Lung (tissue), 12 donors: ENCODE results near the gene TNNT2. TPM values are rescaled to one million over a fixed set of nuclear protein-coding genes. Genes with fewer than 3 reads are reported as not detected.

Experiments
- ATAC-seq: fragments of 200-7000 bp; cut with Tn5 transposase; one replicate; pipeline ENCODE4 v1.9.1; 2020; ENCODE audit warnings: moderate number of reproducible peaks; ENCODE audit not compliant: insufficient read depth, low FRiP score
- DNase-seq, 3 donors: peaks; one replicate each; pipeline ENCODE4 v3.0.0-alpha.2; 2013 to 2017
- H3K27ac ChIP-seq, 2 donors: one replicate each; pipeline ENCODE4 v1.5.1; 2013; ENCODE audit warnings: mild to moderate bottlenecking in 2 of 2, moderate library complexity in 2 of 2, control low read depth in 1 of 2, inconsistent platforms in 1 of 2, low read depth in 1 of 2, low read length in 1 of 2
- H3K27me3 ChIP-seq, 3 donors: one replicate each; pipeline ENCODE4 v1.5.1; 2013; ENCODE audit warnings: low read length in 2 of 3; ENCODE audit not compliant: control insufficient read depth in 3 of 3, insufficient read depth in 3 of 3
- H3K36me3 ChIP-seq, 4 donors: one replicate each; pipeline ENCODE4 v1.5.1; 2013; ENCODE audit warnings: low read length in 4 of 4, mild to moderate bottlenecking in 1 of 4, moderate library complexity in 1 of 4; ENCODE audit not compliant: control insufficient read depth in 4 of 4, insufficient read depth in 4 of 4
- H3K4me1 ChIP-seq, 5 donors: one replicate each; pipeline ENCODE4 v1.5.1; 2013; ENCODE audit warnings: low read length in 5 of 5, mild to moderate bottlenecking in 2 of 5, moderate library complexity in 1 of 5; ENCODE audit not compliant: control insufficient read depth in 5 of 5, insufficient read depth in 5 of 5
- H3K4me3 ChIP-seq: one replicate; pipeline ENCODE4 v1.5.1; 2013; ENCODE audit warnings: mild to moderate bottlenecking, control low read depth, moderate library complexity
- H3K9ac ChIP-seq, 2 donors: one replicate each; pipeline ENCODE4 v1.5.1; 2013; ENCODE audit warnings: low read length in 2 of 2, control low read depth in 1 of 2; ENCODE audit not compliant: insufficient read depth in 1 of 2
- H3K9me3 ChIP-seq, 4 donors: one replicate each; pipeline ENCODE4 v1.5.1; 2013; ENCODE audit warnings: low read length in 3 of 4, mild to moderate bottlenecking in 1 of 4, moderate library complexity in 1 of 4; ENCODE audit not compliant: control insufficient read depth in 4 of 4, insufficient read depth in 3 of 4
- WGBS, 2 donors: extraction: QIAGEN DNeasy Blood & Tissue Kit; methylation state at CpG; one replicate each; pipeline ENCODE4 v1.1.7; 2013; 5-methylcytosine and 5-hydroxymethylcytosine counted together
- polyA plus RNA-seq, 2 donors: library from polyadenylated mRNA; stranded (reverse); fragments of 200-250 nt; gene quantifications; one replicate each; pipeline ENCODE4 v1.2.1, GENCODE V29; 2013
- total RNA-seq, 2 donors: library from RNA; depleted of rRNA in 1 of 2; stranded (reverse); fragments of >200 nt in 1 of 2; gene quantifications; one replicate each; pipeline ENCODE4 v1.2.1, GENCODE V29; 2014 to 2021
- TF ChIP-seq, protein P1 (sequence below): IDR thresholded peaks from 2 replicates; pipeline ENCODE4 v1.5.1; 2012; ENCODE audit warnings: mild to moderate bottlenecking; ENCODE audit errors: control extremely low read depth, extremely low read depth
- donor health status: control.
- donor health status: control.
- donor health status: Bipolar disorder and iron deficiency.
- donor health status: healthy.
- donor health status: DM: yes; HTN: yes; CAD: no.

TNNT2 gene
- total and polyA plus RNA-seq, 4 donors = 2.0 to 10.4 (median 5.4) TPM

DNA sequence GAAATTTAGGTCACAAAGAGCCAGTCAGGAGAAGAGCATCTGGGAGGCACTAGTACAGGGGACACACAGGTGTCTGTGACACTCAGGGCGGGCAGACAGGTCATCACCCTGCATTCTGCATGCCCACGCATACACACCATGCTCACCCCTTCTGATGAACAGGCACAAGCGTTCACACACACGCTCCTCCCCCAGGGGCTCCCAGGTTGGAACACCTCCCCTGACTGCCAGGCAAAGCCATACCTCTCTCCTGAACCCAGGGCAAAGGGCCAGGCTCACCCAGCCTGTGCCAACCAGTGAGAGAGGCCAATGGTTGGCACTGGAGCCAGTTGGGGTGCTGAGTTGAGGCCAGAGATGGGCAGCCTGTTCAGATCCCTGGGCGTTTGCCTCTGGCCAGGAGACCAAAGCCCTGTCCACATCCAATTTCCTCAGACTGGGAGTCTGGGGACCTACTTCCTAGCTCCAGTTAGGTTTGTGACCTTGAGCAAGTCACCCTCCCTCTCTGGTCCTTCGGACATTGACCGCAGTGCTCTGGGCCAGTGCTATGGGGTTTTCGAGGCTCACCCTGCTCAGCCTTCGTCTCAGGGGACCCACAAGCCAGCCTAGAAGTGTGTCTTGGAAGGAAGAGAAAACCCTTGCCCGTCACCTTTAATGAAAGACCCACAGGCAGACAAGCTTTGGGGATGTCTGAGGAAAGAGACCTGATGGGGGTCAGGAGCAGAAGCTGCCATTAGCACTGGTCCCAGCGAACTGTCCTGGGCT is 27.4 kb upstream of the TNNT2 start:
- TF ChIP-seq, protein P1, sequence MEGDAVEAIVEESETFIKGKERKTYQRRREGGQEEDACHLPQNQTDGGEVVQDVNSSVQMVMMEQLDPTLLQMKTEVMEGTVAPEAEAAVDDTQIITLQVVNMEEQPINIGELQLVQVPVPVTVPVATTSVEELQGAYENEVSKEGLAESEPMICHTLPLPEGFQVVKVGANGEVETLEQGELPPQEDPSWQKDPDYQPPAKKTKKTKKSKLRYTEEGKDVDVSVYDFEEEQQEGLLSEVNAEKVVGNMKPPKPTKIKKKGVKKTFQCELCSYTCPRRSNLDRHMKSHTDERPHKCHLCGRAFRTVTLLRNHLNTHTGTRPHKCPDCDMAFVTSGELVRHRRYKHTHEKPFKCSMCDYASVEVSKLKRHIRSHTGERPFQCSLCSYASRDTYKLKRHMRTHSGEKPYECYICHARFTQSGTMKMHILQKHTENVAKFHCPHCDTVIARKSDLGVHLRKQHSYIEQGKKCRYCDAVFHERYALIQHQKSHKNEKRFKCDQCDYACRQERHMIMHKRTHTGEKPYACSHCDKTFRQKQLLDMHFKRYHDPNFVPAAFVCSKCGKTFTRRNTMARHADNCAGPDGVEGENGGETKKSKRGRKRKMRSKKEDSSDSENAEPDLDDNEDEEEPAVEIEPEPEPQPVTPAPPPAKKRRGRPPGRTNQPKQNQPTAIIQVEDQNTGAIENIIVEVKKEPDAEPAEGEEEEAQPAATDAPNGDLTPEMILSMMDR = no peak
- H3K4me1 ChIP-seq = peaks cover 0 to 16% (median 5%) of the 10 kb centered on the region in 5 donors
- no peaks in the 10 kb centered on the region for H3K36me3 ChIP-seq
- ATAC-seq (no peak), DNase-seq (no peak)
- H3K9me3 ChIP-seq = no peaks in the 10 kb centered on the region
- no peak overlapping the region for H3K4me3 ChIP-seq
- no peak overlapping the region for H3K9ac ChIP-seq
- WGBS, 2 donors = 85 to 87% methylated on average over 11 of the region's 11 CpGs
- H3K27me3 ChIP-seq = peaks cover 0 to 7% (median 7%) of the 10 kb centered on the region in 3 donors
- no peak overlapping the region for H3K27ac ChIP-seq

DNA sequence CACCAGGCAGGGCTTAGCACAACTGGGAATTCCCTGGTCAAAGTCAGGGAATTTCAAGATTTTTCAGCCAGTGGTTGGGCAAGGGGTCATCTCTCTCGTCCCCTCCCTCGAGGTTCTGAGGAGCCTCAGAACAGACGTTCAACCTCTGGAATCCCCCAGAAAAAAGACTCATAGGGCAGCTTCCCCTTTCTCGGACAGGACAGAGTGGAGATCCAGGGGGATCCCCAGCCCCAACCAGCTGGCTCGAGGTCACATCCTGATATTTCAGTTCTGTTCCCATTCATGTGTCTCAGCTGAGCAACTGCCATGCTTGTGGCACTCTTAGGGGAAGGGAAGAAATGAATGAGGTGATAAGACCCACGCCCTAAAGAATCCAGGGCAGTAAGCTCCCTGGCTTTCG is 26.6 kb upstream of the TNNT2 start:
- no peak for ATAC-seq
- no peak overlapping the region for H3K27ac ChIP-seq
- H3K9me3 ChIP-seq = no peaks in the 10 kb centered on the region
- H3K27me3 ChIP-seq = peaks cover 0 to 10% (median 7%) of the 10 kb centered on the region in 3 donors
- 26 to 40% methylated on average over 7 of the region's 7 CpGs for whole genome bisulfite sequencing, 2 donors
- H3K4me1 ChIP-seq = peaks cover 0 to 21% (median 12%) of the 10 kb centered on the region in 5 donors
- DNase-seq = no peak
- no peak overlapping the region for H3K4me3 ChIP-seq
- H3K36me3 ChIP-seq = no peaks in the 10 kb centered on the region
- H3K9ac ChIP-seq = no peak overlapping the region
- TF ChIP-seq, protein P1 = no peak

DNA sequence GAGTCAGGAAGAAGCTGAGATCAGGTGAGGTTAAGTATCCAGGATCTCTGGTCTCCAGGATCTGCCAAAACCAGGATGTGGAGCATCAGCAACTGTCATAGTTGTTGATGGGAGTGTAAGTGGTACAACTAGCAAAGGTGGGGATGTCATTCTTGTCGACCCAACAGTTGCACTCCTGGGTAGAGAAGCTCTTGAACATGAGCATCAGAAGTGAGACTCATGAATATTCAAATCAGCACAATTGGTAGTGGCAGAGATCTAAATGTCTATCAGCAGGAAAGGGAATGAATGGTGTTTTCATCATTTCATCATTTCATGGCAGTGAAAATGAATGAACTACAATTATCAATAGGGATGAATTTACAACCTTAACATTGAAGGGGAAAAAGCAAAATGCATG is 25.9 kb upstream of the TNNT2 start:
- Histone ChIP-seq H3K36me3 (no peaks in the 10 kb centered on the region), H3K27me3 (peaks cover 0 to 15% (median 12%) of the 10 kb centered on the region in 3 donors), H3K9me3 (no peaks in the 10 kb centered on the region), H3K9ac (no peak overlapping the region), H3K4me1 (peaks cover 0 to 26% (median 12%) of the 10 kb centered on the region in 5 donors), H3K4me3 (no peak overlapping the region), H3K27ac (no peak overlapping the region)
- DNase-seq (no peak), ATAC-seq (no peak)
- TF ChIP-seq, protein P1 = no peak
- WGBS, 2 donors = 64 to 84% methylated on average over 1 of the region's 1 CpG

DNA sequence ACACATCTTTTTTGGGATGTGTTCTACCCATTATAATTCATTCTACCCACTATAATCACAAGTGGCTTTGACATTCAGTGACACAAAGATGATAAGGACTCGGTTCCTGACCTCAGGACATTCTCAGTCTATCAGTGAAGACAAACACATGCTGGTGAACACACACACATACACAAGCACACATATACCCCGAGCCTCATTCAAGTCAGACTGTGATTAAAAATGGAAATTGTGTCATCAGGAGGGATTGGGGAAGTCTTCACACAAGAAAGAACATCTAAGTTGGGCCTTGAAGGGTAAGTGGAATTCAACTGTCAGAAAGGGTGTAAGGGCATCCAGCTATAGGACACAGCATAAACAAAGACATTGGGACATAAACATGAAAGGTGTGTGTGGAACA is 24.2 kb upstream of the TNNT2 start:
- no peak for ATAC-seq
- no peak for DNase-seq
- WGBS, 2 donors = 62 to 73% methylated on average over 2 of the region's 2 CpGs
- Histone ChIP-seq H3K4me1 (peaks cover 0 to 28% (median 12%) of the 10 kb centered on the region in 5 donors), H3K27me3 (peaks cover 0 to 19% (median 16%) of the 10 kb centered on the region in 3 donors), H3K9me3 (no peaks in the 10 kb centered on the region), H3K27ac (no peak overlapping the region), H3K9ac (no peak overlapping the region), H3K36me3 (no peaks in the 10 kb centered on the region), H3K4me3 (no peak overlapping the region)
- TF ChIP-seq, protein P1 = no peak
